ENCODE data around the gene C3orf80. TPM values are rescaled to one million over a fixed set of nuclear protein-coding genes. Genes with fewer than 3 reads are reported as not detected.

Gene C3orf80
- total RNA-seq, 2 experiments from 2014 or later = 0.09 to 0.13 TPM

- ChIA-PET CTCF (no interaction called here), POLR2A (no interaction called here)
- H3K27ac Mint-ChIP-seq = no peak overlapping the region
- no peaks in the 10 kb centered on the region for H3K9me3 Mint-ChIP-seq
- H3K27me3 Mint-ChIP-seq = peaks cover 2% of the 10 kb centered on the region
- H3K4me3 Mint-ChIP-seq = no peak overlapping the region
- no peak for DNase-seq
- intact Hi-C loops (cut with micrococcal nuclease) = no loop called here
- no peaks in the 10 kb centered on the region for H3K4me1 Mint-ChIP-seq (ENCODE audit: low read depth)
- no peak for ATAC-seq
- TF ChIP-seq, protein P1, sequence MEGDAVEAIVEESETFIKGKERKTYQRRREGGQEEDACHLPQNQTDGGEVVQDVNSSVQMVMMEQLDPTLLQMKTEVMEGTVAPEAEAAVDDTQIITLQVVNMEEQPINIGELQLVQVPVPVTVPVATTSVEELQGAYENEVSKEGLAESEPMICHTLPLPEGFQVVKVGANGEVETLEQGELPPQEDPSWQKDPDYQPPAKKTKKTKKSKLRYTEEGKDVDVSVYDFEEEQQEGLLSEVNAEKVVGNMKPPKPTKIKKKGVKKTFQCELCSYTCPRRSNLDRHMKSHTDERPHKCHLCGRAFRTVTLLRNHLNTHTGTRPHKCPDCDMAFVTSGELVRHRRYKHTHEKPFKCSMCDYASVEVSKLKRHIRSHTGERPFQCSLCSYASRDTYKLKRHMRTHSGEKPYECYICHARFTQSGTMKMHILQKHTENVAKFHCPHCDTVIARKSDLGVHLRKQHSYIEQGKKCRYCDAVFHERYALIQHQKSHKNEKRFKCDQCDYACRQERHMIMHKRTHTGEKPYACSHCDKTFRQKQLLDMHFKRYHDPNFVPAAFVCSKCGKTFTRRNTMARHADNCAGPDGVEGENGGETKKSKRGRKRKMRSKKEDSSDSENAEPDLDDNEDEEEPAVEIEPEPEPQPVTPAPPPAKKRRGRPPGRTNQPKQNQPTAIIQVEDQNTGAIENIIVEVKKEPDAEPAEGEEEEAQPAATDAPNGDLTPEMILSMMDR (IDR thresholded peaks at IDR 0.05) = no peak
- H3K36me3 Mint-ChIP-seq (ENCODE audit: low read depth) = no peaks in the 10 kb centered on the region
These were observed 31.5 kb upstream of the C3orf80 start for GRCh38 chr3:160193644-160194192.

DNA sequence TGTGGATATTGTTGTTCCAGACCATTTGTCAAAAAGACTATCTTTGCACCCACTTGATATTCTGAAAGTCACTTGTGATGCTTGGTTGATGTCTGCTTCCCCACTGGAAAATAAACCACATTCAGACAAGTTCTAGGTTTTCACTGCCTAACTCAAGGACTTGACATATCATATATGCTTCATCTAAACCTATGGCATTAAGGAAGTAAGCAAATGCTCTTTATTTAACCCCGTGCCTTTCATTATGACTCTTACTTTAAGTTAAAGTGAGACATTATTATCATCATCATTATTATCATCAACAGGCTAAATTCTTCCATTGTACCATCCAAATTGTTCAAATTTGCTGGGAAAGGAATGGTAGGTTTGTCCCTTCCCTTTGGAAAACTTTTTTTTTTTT lies 30.8 kb upstream of the C3orf80 start:
- ChIA-PET CTCF (no interaction called here), POLR2A (no interaction called here)
- intact Hi-C loops (cut with micrococcal nuclease) = no loop called here
- no peaks in the 10 kb centered on the region for H3K36me3 Mint-ChIP-seq (ENCODE audit: low read depth)
- TF ChIP-seq, protein P1 (IDR thresholded peaks at IDR 0.05) = no peak
- H3K27ac Mint-ChIP-seq = no peak overlapping the region
- H3K27me3 Mint-ChIP-seq = no peaks in the 10 kb centered on the region
- no peaks in the 10 kb centered on the region for H3K4me1 Mint-ChIP-seq (ENCODE audit: low read depth)
- H3K9me3 Mint-ChIP-seq = no peaks in the 10 kb centered on the region
- H3K4me3 Mint-ChIP-seq = no peak overlapping the region
- no peak for DNase-seq
- no peak for ATAC-seq

DNA sequence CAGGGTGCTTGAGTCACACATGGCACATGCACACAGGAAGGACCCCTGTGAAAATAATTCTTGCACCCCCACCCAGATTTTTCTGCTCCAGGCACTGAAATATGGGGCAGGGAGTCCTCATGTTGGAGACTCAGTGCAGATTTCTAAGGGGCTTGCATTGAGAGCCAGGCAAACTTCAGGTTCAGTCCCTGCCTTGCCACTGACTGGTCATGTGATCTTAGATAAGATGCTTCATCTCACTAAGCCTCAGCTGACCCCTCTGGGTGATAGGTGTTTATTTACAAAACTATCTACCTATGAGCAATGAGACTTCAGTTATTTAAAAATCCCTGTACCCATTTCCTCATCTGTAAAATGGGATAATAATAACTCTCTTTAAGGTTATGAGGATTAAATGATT lies 30.1 kb upstream of the C3orf80 start:
- TF ChIP-seq, protein P1 (IDR thresholded peaks at IDR 0.05) = no peak
- no peaks in the 10 kb centered on the region for H3K9me3 Mint-ChIP-seq
- intact Hi-C loops (cut with micrococcal nuclease) = no loop called here
- H3K27me3 Mint-ChIP-seq = no peaks in the 10 kb centered on the region
- H3K36me3 Mint-ChIP-seq (ENCODE audit: low read depth) = no peaks in the 10 kb centered on the region
- H3K4me1 Mint-ChIP-seq (ENCODE audit: low read depth) = no peaks in the 10 kb centered on the region
- no peak overlapping the region for H3K4me3 Mint-ChIP-seq
- POLR2A ChIA-PET = no interaction called here
- CTCF ChIA-PET = interaction anchor here (1.0 to 1.8 kb wide), 2 partner anchors 7 to 32 kb away, joined by 3 to 8 read pairs; no protein-coding TSS in a partner anchor
- ATAC-seq (no peak), DNase-seq (no peak)
- H3K27ac Mint-ChIP-seq = no peak overlapping the region

DNA sequence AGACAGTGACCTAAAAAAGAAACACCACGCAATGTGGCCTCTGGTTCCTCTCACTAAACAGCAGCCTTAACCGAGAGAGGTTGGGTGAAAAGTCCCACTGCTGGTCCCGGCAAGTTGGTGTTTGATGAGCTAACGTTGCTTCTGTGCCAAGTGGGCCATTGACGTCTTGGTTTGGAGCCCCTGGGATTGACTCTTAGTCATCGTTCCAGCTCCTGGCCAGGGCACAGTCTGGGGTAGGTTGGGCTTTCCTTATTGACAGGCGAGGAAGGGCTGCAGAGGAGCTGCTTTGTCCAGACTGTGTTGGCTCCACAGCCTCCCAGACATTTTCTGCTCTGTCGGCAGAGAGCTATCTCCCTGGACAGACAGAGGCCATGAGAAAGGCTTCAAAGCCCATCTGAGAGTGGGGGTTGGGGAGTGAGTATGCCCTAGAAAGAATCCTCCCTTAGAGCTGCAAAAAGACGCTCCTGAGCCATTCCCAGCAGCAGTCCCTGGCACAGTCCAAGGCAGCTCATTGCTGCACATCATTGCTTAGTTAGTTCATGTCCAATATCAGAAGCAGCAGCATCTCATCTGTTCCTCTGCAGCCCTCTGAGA lies 28.6 kb upstream of the C3orf80 start:
- Mint-ChIP-seq H3K4me3 (no peak overlapping the region), H3K36me3 (ENCODE audit: low read depth) (no peaks in the 10 kb centered on the region), H3K27me3 (no peaks in the 10 kb centered on the region), H3K27ac (no peak overlapping the region), H3K9me3 (no peaks in the 10 kb centered on the region), H3K4me1 (ENCODE audit: low read depth) (no peaks in the 10 kb centered on the region)
- CTCF ChIA-PET = interaction anchor here (1.8 kb wide), 1 partner anchor 9 kb away, joined by 8 read pairs; no protein-coding TSS in a partner anchor
- intact Hi-C loops (cut with micrococcal nuclease) = no loop called here
- TF ChIP-seq, protein P1 (IDR thresholded peaks at IDR 0.05) = no peak
- ATAC-seq (no peak), DNase-seq (no peak)
- POLR2A ChIA-PET = no interaction called here

GRCh38 chr3:160199108-160199507 lies 26.1 kb upstream of the C3orf80 start:
- no peaks in the 10 kb centered on the region for H3K9me3 Mint-ChIP-seq
- no peaks in the 10 kb centered on the region for H3K27me3 Mint-ChIP-seq
- no peak overlapping the region for H3K4me3 Mint-ChIP-seq
- ATAC-seq (no peak), DNase-seq (no peak)
- intact Hi-C loops (cut with micrococcal nuclease) = no loop called here
- TF ChIP-seq, protein P1 (IDR thresholded peaks at IDR 0.05) = no peak
- no peak overlapping the region for H3K27ac Mint-ChIP-seq
- ChIA-PET POLR2A (no interaction called here), CTCF (interaction anchor here (1.5 kb wide), 1 partner anchor 17 kb away, joined by 3 read pairs; no protein-coding TSS in a partner anchor)
- H3K4me1 Mint-ChIP-seq (ENCODE audit: low read depth) = no peaks in the 10 kb centered on the region
- H3K36me3 Mint-ChIP-seq (ENCODE audit: low read depth) = no peaks in the 10 kb centered on the region
